HEK293T (cell line): ENCODE results near the gene WRNIP1.
"Not testable (repeated sequence)": the region's sequence is repeated elsewhere in the genome, so short reads cannot be mapped to it uniquely, and the experiment has no call there.

Experiments
- ARNT ChIP-seq: fragments of 450-650 bp; IDR thresholded peaks from 2 replicates; pipeline ENCODE4 v1.6.1; 2017; ENCODE audit warnings: mild to moderate bottlenecking
- BHLHE40 ChIP-seq: fragments of 450-650 bp; IDR thresholded peaks from 2 replicates; pipeline ENCODE4 v1.6.1; 2016; ENCODE audit warnings: mild to moderate bottlenecking, moderate library complexity, borderline replicate concordance
- CTBP1 ChIP-seq: fragments of 450-650 bp; IDR thresholded peaks from 2 replicates; pipeline ENCODE4 v1.6.1; 2016; ENCODE audit warnings: borderline replicate concordance
- ELF4 ChIP-seq: fragments of 450-650 bp; IDR thresholded peaks from 2 replicates; pipeline ENCODE4 v1.6.1; 2017; ENCODE audit warnings: antibody characterized with exemption
- FOXK2 ChIP-seq: fragments of 450-650 bp; IDR thresholded peaks from 2 replicates; pipeline ENCODE4 v1.6.1; 2016; ENCODE audit warnings: mild to moderate bottlenecking
- FOXM1 ChIP-seq: fragments of 450-650 bp; IDR thresholded peaks from 2 replicates; pipeline ENCODE4 v1.6.1; 2017; ENCODE audit warnings: mild to moderate bottlenecking, borderline replicate concordance
- L3MBTL2 ChIP-seq: fragments of 450-650 bp; conservative IDR thresholded peaks from 2 replicates; pipeline ENCODE4 v1.6.1; 2016; ENCODE audit warnings: mild to moderate bottlenecking
- LEF1 ChIP-seq: fragments of 450-650 bp; IDR thresholded peaks from 2 replicates; pipeline ENCODE4 v1.6.1; 2017; ENCODE audit warnings: mild to moderate bottlenecking, borderline replicate concordance
- PKNOX1 ChIP-seq: fragments of 450-650 bp; IDR thresholded peaks from 2 replicates; pipeline ENCODE4 v1.6.1; 2016
- SP1 ChIP-seq: fragments of 450-650 bp; IDR thresholded peaks from 2 replicates; pipeline ENCODE4 v1.6.1; 2017

GRCh38 chr6:2762868-2763267 lies 2.3 kb upstream of the WRNIP1 start:
- not testable (repeated sequence) for TF ChIP-seq LEF1, ELF4, SP1, PKNOX1, BHLHE40, FOXM1, CTBP1, L3MBTL2, FOXK2, ARNT
